DOHH2 (cell line): ENCODE measurements around the gene GRIP2.

Source experiments
- H3F3A ChIP-seq: fragments of 200-600 bp; sonication (generic), shearing (Covaris generic); 2 replicates; pipeline ENCODE4 v1.6.0; 2016; ENCODE audit warnings: antibody characterized with exemption, mild to moderate bottlenecking; ENCODE audit not compliant: control insufficient read depth, insufficient read depth
- H3K27ac ChIP-seq: fragments of 200-600 bp; sonication (generic); 2 replicates; pipeline ENCODE4 v1.5.1; 2014; ENCODE audit warnings: low read depth, mild to moderate bottlenecking, low read length, moderate library complexity
- H3K27me3 ChIP-seq: fragments of 200-600 bp; sonication (generic); 2 replicates; pipeline ENCODE4 v1.6.1; 2014; ENCODE audit warnings: mild to moderate bottlenecking, low read length, mixed read lengths; ENCODE audit not compliant: control insufficient read depth
- H3K36me3 ChIP-seq: fragments of 200-600 bp; sonication (generic); 2 replicates; pipeline ENCODE4 v1.6.1; 2014; ENCODE audit warnings: mild to moderate bottlenecking, low read length, moderate library complexity, mixed read lengths; ENCODE audit not compliant: control insufficient read depth
- H3K4me1 ChIP-seq: fragments of 200-600 bp; sonication (generic); 2 replicates; pipeline ENCODE4 v1.6.1; 2014; ENCODE audit warnings: mild to moderate bottlenecking, low read length, mixed read lengths; ENCODE audit not compliant: control insufficient read depth
- H3K4me2 ChIP-seq: fragments of 200-600 bp; sonication (generic); 2 replicates; pipeline ENCODE4 v1.6.0; 2014; ENCODE audit warnings: mild to moderate bottlenecking, low read length, moderate library complexity
- H3K4me3 ChIP-seq: fragments of 200-600 bp; sonication (generic); 2 replicates; pipeline ENCODE4 v1.5.1; 2014; ENCODE audit warnings: mild to moderate bottlenecking, low read length, mixed read lengths
- H3K79me2 ChIP-seq: fragments of 200-600 bp; sonication (generic); 2 replicates; pipeline ENCODE4 v1.6.1; 2014; ENCODE audit warnings: mild to moderate bottlenecking, low read length, mixed read lengths; ENCODE audit not compliant: control insufficient read depth
- H3K9me2 ChIP-seq: fragments of 200-600 bp; sonication (generic); replicated peaks from 2 replicates; pipeline ENCODE4 v1.6.1; 2014; ENCODE audit warnings: mild to moderate bottlenecking, low read length, mixed read lengths; ENCODE audit not compliant: control insufficient read depth
- H3K9me3 ChIP-seq: fragments of 200-600 bp; sonication (generic); 2 replicates; pipeline ENCODE4 v1.6.1; 2014; ENCODE audit warnings: antibody characterized with exemption, low read length, mixed read lengths; ENCODE audit not compliant: control insufficient read depth, insufficient read depth
- H4K20me1 ChIP-seq: fragments of 200-600 bp; sonication (generic); 2 replicates; pipeline ENCODE4 v1.6.0; 2014; ENCODE audit warnings: low read depth, mild to moderate bottlenecking, antibody characterized with exemption, low read length, moderate library complexity; ENCODE audit not compliant: control insufficient read depth, insufficient read depth
- EZH2phosphoT487 ChIP-seq: fragments of 200-600 bp; sonication (generic); IDR thresholded peaks from 2 replicates; pipeline ENCODE4 v1.6.1; 2017; ENCODE audit warnings: borderline replicate concordance, mild to moderate bottlenecking, antibody characterized with exemption, low read length, moderate library complexity, mixed read lengths
- TF ChIP-seq, protein P1 (sequence below): fragments of 200-600 bp; sonication (generic); IDR thresholded peaks from one replicate; pipeline ENCODE4 v1.5.1; 2014; ENCODE audit warnings: antibody characterized with exemption, mild to moderate bottlenecking, low read depth, low read length; ENCODE audit not compliant: poor library complexity, severe bottlenecking

GRIP2 gene

DNA sequence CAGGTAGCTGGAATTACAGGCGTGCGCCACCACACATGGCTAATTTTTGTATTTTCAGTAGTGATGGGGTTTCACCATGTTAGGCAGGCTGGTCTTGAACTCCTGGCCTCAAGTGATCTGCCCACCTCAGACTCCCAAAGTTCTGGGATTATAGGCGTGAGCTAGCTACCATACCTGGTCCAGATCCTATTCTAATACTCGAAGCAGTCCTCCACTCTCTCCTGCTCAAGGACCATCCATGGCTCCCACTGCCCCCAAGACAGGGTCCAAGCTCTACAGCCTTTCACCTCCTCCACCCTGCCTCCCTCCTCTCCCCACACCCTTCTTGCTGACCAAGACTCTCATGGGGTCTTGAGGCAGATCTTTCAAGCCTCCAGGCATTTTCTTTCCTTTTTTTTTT is 12.6 kb upstream of the GRIP2 start:
- H4K20me1 ChIP-seq, result no peaks in the 10 kb centered on the region

DNA sequence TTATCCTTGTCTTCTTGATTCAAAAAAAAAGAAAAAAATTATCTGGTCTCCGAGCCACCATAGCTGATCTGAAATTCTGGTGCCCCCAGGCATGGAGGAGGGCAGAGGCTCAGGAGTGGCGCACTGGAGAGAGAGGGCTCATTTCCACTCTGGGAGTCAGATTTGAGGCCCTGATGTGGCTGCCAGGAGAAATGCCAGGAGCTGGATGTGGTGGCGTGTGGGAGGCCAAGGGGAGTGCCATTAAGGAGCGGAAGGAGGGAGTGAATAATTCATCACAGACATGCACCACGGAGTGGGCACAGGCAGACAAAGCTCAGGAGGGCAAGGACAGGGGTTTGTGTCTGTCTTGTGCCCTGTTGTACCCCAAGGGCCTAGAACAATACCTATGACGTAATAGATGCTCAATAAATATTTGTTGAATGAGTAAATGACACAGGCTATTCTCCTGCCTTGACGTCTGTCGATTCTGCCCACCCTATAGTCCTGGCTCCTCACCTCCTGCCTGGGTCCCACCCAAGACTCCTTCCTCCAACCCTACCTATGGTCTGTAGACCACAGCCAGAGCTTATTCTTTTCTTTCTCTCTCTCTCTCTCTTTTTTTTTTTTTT is 12.0 kb upstream of the GRIP2 start:
- TF ChIP-seq, protein P1, sequence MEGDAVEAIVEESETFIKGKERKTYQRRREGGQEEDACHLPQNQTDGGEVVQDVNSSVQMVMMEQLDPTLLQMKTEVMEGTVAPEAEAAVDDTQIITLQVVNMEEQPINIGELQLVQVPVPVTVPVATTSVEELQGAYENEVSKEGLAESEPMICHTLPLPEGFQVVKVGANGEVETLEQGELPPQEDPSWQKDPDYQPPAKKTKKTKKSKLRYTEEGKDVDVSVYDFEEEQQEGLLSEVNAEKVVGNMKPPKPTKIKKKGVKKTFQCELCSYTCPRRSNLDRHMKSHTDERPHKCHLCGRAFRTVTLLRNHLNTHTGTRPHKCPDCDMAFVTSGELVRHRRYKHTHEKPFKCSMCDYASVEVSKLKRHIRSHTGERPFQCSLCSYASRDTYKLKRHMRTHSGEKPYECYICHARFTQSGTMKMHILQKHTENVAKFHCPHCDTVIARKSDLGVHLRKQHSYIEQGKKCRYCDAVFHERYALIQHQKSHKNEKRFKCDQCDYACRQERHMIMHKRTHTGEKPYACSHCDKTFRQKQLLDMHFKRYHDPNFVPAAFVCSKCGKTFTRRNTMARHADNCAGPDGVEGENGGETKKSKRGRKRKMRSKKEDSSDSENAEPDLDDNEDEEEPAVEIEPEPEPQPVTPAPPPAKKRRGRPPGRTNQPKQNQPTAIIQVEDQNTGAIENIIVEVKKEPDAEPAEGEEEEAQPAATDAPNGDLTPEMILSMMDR, result no peak
- TF ChIP-seq EZH2phosphoT487, result no peak
- H3K4me2 ChIP-seq, result no peak overlapping the region
- no peaks in the 10 kb centered on the region for H4K20me1 ChIP-seq
- H3K27ac ChIP-seq, result no peak overlapping the region
- H3K9me3 ChIP-seq, result no peaks in the 10 kb centered on the region
- no peaks in the 10 kb centered on the region for H3F3A ChIP-seq
- no peaks in the 10 kb centered on the region for H3K79me2 ChIP-seq
- H3K9me2 ChIP-seq, result no peaks in the 10 kb centered on the region
- H3K36me3 ChIP-seq, result no peaks in the 10 kb centered on the region
- peaks cover 27% of the 10 kb centered on the region for H3K27me3 ChIP-seq
- H3K4me3 ChIP-seq, result no peak overlapping the region
- no peaks in the 10 kb centered on the region for H3K4me1 ChIP-seq

More for the DNA sequence above, 12.6 kb upstream of the GRIP2 start:
- no peak overlapping the region for H3K27ac ChIP-seq
- no peaks in the 10 kb centered on the region for H3K36me3 ChIP-seq
- no peaks in the 10 kb centered on the region for H3K79me2 ChIP-seq
- no peak overlapping the region for H3K4me3 ChIP-seq
- TF ChIP-seq, protein P1, result no peak
- no peak for TF ChIP-seq EZH2phosphoT487
- H3K4me1 ChIP-seq, result no peaks in the 10 kb centered on the region
- H3K9me2 ChIP-seq, result no peaks in the 10 kb centered on the region
- H3K4me2 ChIP-seq, result no peak overlapping the region
- no peaks in the 10 kb centered on the region for H3F3A ChIP-seq
- no peaks in the 10 kb centered on the region for H3K9me3 ChIP-seq
- H3K27me3 ChIP-seq, result peaks cover 25% of the 10 kb centered on the region

DNA sequence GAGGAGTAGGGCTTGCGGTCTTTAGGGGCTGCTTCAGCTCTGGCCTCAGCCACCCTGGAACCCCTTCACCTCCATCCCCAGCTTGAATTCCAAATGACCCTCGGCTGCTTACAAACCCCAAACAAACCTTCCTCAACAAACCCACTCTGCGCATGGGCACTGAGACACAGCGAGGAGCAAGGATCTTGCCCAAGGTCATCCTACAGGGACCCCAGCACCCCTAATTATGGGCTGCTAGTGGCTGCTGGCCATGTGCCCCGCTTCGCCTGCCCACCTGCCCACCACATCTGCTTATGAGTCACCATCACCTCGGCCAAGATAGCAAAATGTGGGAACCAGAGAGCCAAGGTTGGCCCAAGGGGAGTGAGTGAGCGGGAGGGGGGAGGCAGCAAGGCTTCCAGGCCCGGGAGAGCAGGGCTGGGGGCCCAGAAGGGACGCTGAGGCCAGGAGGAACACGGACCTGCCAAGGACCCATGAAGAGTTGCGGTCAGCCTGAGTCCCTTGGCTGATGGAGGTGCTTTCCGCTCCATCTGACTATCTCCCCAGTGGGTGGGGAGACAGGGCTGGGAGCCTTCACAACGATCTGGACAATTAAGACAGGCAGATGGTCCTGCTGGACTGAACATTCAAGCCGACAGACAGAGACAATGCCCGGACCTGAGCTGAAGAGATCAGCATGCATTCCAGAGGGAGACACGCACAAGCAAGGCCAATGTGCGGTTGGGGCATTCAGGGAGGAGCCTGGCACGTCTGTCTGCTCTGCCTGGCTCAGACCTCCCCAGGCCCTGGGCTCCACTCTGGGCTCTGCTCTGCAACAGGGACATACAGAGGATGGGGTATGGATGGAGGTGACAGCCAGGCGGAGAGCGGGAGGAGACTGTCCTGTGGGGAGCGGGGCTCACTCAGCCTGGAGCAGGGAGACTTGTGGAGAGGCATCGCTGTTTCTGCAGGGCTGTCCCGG is 10.8 kb upstream of the GRIP2 start:
- H3K36me3 ChIP-seq, result no peaks in the 10 kb centered on the region
- no peaks in the 10 kb centered on the region for H3K9me3 ChIP-seq
- no peaks in the 10 kb centered on the region for H3K79me2 ChIP-seq
- H3K4me1 ChIP-seq, result no peaks in the 10 kb centered on the region
- H3F3A ChIP-seq, result no peaks in the 10 kb centered on the region
- H3K27me3 ChIP-seq, result peaks cover 27% of the 10 kb centered on the region
- no peak overlapping the region for H3K4me3 ChIP-seq
- TF ChIP-seq EZH2phosphoT487, result no peak
- TF ChIP-seq, protein P1, result no peak
- H3K27ac ChIP-seq, result no peak overlapping the region
- H3K4me2 ChIP-seq, result no peak overlapping the region
- no peaks in the 10 kb centered on the region for H3K9me2 ChIP-seq
- no peaks in the 10 kb centered on the region for H4K20me1 ChIP-seq
